Uterus (tissue), 4 donors: Measurements from ENCODE around the gene RAB43. TPM values are rescaled to one million over a fixed set of nuclear protein-coding genes. Genes with fewer than 3 reads are reported as not detected.
A peak's percentile ranks its signal among the peaks of the same experiment; 100 is the strongest.
"Not testable (repeated sequence)": the region's sequence is repeated elsewhere in the genome, so short reads cannot be mapped to it uniquely, and the experiment has no call there.

Experiments
- DNase-seq, 2 donors: peaks; one replicate each; pipeline ENCODE4 v3.0.0-alpha.2; 2019 to 2020
- H3K27ac ChIP-seq, 2 donors: fragments of 200-600 bp; sonication (generic); 1 replicate in 1 of 2; 2 replicates in 1 of 2; pipeline ENCODE4 v1.5.1; 2016 to 2018
- H3K27me3 ChIP-seq, 2 donors: fragments of 200-600 bp; sonication (generic); one replicate each; pipeline ENCODE4 v1.5.1; 2018 to 2019; ENCODE audit warnings: control low read depth in 1 of 2
- H3K36me3 ChIP-seq, 2 donors: fragments of 200-600 bp; sonication (generic); one replicate each; pipeline ENCODE4 v1.5.1; 2019; ENCODE audit warnings: control low read depth in 1 of 2
- H3K4me1 ChIP-seq, 2 donors: fragments of 200-600 bp; sonication (generic); one replicate each; pipeline ENCODE4 v1.5.1; 2018 to 2019; ENCODE audit warnings: control low read depth in 1 of 2
- H3K4me3 ChIP-seq, 2 donors: fragments of 200-600 bp; sonication (generic); 1 replicate in 1 of 2; 2 replicates in 1 of 2; pipeline ENCODE4 v1.5.1; 2018 to 2019; ENCODE audit warnings: mild to moderate bottlenecking in 1 of 2
- H3K9me3 ChIP-seq, 2 donors: fragments of 200-600 bp; sonication (generic); one replicate each; pipeline ENCODE4 v1.5.1; 2019; ENCODE audit warnings: control low read depth in 1 of 2
- POLR2A ChIP-seq, 2 donors: fragments of 450-650 bp; IDR thresholded peaks; one replicate each; pipeline ENCODE4 v1.6.1; 2016; ENCODE audit warnings: antibody characterized with exemption in 2 of 2, mild to moderate bottlenecking in 1 of 2, moderate library complexity in 1 of 2
- intact Hi-C: fragments of 100-400 bp; cut with DNase I; formaldehyde crosslinking; loops from one replicate; pipeline ENCODE4 v1.15.1; 2023; ENCODE audit warnings: low total_unique reads
- total RNA-seq, 4 donors: library from RNA; depleted of rRNA in 3 of 4; stranded (reverse); fragments of >200 nt in 3 of 4; gene quantifications; one replicate each; pipeline versions ENCODE4 v1.1.0 to v1.2.4, GENCODE V29; 2014 to 2023
- TF ChIP-seq, protein P1 (sequence below), 4 experiments: fragments of 200-600 bp in 2 of 4; fragments of 450-650 bp in 2 of 4; sonication (generic) in 2 of 4; IDR thresholded peaks; one replicate each; pipeline ENCODE4 v1.5.1; 2016 to 2019; ENCODE audit warnings: antibody characterized with exemption in 4 of 4, mild to moderate bottlenecking in 2 of 4, moderate library complexity in 1 of 4
- donor health status: DM: yes; HTN: yes; CAD: no.

RAB43 gene
- total RNA-seq, 4 donors from 2014 or later = 10.8 to 38.2 (median 26.8) TPM

GRCh38 chr3:129101370-129102138 is 20.1 kb downstream of the RAB43 start:
- Histone ChIP-seq H3K9me3 (no peaks in the 10 kb centered on the region), H3K27me3 (no peaks in the 10 kb centered on the region), H3K27ac (no peak overlapping the region), H3K4me1 (no peaks in the 10 kb centered on the region), H3K4me3 (no peak overlapping the region), H3K36me3 (no peaks in the 10 kb centered on the region)
- TF ChIP-seq POLR2A (IDR thresholded peaks at IDR 0.05) = no peak
- TF ChIP-seq, protein P1, sequence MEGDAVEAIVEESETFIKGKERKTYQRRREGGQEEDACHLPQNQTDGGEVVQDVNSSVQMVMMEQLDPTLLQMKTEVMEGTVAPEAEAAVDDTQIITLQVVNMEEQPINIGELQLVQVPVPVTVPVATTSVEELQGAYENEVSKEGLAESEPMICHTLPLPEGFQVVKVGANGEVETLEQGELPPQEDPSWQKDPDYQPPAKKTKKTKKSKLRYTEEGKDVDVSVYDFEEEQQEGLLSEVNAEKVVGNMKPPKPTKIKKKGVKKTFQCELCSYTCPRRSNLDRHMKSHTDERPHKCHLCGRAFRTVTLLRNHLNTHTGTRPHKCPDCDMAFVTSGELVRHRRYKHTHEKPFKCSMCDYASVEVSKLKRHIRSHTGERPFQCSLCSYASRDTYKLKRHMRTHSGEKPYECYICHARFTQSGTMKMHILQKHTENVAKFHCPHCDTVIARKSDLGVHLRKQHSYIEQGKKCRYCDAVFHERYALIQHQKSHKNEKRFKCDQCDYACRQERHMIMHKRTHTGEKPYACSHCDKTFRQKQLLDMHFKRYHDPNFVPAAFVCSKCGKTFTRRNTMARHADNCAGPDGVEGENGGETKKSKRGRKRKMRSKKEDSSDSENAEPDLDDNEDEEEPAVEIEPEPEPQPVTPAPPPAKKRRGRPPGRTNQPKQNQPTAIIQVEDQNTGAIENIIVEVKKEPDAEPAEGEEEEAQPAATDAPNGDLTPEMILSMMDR (IDR thresholded peaks at IDR 0.05) = no peak
- intact Hi-C loops = no loop called here
- DNase-seq = no peak

- no peak for DNase-seq
- no peaks in the 10 kb centered on the region for H3K4me1 ChIP-seq
- H3K36me3 ChIP-seq = no peaks in the 10 kb centered on the region
- intact Hi-C loops = no loop called here
- no peaks in the 10 kb centered on the region for H3K27me3 ChIP-seq
- TF ChIP-seq POLR2A (IDR thresholded peaks at IDR 0.05) = no peak
- TF ChIP-seq, protein P1 (IDR thresholded peaks at IDR 0.05) = no peak
- H3K27ac ChIP-seq = no peak overlapping the region
- H3K9me3 ChIP-seq = no peaks in the 10 kb centered on the region
- no peak overlapping the region for H3K4me3 ChIP-seq
These were observed 21.3 kb downstream of the RAB43 start for GRCh38 chr3:129100274-129100673.

- Histone ChIP-seq H3K27ac (no peak overlapping the region), H3K9me3 (no peaks in the 10 kb centered on the region), H3K36me3 (no peaks in the 10 kb centered on the region), H3K4me1 (no peaks in the 10 kb centered on the region), H3K27me3 (no peaks in the 10 kb centered on the region), H3K4me3 (no peak overlapping the region)
- intact Hi-C loops = no loop called here
- DNase-seq = no peak
- TF ChIP-seq, protein P1 (IDR thresholded peaks at IDR 0.05) = no peak
These were observed 26.3 kb downstream of the RAB43 start for GRCh38 chr3:129095285-129095684.

DNA sequence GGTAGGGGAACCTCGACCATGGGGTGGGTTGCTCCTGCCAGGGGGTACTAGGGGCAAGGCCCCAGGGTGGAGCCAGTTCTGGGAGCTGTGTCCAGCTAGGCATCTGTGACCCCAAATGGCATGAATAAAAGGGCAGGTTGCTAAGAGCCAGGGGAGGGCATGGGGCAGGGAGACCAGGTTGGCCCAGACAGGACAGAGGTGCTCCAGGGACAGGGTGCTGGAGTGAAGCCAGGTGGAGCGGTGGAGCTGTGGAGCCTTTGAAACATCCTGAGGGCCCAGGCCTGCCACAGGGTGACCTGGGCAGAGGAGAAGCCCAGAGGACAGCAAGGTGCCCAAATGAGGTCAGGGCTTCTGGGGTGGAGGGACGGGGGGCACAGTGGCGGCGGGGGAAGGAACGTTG is 33.3 kb downstream of the RAB43 start:
- H3K27me3 ChIP-seq, H3K4me1 ChIP-seq, H3K4me3 ChIP-seq, H3K36me3 ChIP-seq, H3K27ac ChIP-seq, DNase-seq, H3K9me3 ChIP-seq, intact Hi-C loops: not testable (repeated sequence)

DNA sequence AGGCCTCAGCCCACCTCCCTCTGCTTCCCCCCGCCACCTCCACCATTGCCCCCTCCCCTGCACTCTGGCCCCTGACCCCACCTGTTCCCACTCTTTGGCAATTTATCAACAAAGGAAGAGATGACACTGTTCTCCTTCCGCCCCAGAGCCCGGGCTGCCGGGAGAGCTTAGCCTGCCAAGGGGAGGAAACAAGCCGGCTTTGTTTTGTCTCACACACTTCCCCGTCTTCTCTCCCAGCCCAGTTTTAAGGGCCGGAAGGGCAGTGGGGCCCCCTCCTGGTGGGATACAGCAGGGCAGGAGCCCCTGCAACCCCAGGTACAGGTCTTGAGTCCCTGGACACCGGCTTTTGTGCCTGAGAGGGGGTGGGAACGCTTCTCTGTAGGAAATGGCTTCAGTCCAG is 33.7 kb downstream of the RAB43 start:
- H3K27ac ChIP-seq = peak overlapping the region; percentile 73
- peak; percentile 60 to 63 for DNase-seq

DNA sequence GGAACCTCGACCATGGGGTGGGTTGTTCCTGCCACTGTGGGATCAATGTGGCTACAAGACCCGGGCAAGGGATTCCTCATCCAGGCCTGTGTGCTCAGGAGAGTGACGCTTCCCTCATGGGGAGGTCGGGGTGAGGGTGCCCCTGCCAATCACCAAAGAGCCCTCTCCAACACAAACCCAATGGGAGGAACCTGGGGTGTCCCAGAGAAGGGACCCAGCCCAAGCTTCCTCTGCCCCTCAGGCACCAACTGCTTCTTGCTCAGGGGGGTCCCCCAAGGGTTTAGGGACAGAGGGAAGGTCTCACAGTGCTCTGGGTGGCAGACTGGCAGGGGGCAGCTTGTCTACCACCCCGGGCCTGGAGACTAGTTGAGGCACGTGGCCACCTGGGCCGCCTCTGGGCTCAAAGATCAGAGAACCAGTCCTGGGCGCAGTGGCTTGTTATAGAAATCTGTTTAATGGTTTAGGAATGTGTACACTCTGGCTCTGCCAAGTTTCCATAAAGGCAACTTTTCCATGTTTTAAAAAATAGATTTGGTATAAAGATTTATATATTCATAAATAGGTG is 34.4 kb downstream of the RAB43 start:
- intact Hi-C loops = no loop called here
- H3K4me1 ChIP-seq = no peaks in the 10 kb centered on the region
- no peak overlapping the region for H3K4me3 ChIP-seq
- no peaks in the 10 kb centered on the region for H3K9me3 ChIP-seq
- no peaks in the 10 kb centered on the region for H3K36me3 ChIP-seq
- H3K27me3 ChIP-seq = no peaks in the 10 kb centered on the region
- H3K27ac ChIP-seq = peak overlapping the region; percentile 90 to 98
- DNase-seq = peak; percentile 67 to 73
- TF ChIP-seq, protein P1 (IDR thresholded peaks at IDR 0.05) = peak in 1 of 4 experiments; percentile 3
- TF ChIP-seq POLR2A (IDR thresholded peaks at IDR 0.05) = no peak

More for the DNA sequence above, 33.7 kb downstream of the RAB43 start:
- intact Hi-C loops, H3K36me3 ChIP-seq, H3K4me3 ChIP-seq, H3K9me3 ChIP-seq, H3K27me3 ChIP-seq, H3K4me1 ChIP-seq: not testable (repeated sequence)
